ENCODE measurements around the gene PRDM12. TPM values are rescaled to one million over a fixed set of nuclear protein-coding genes. Genes with fewer than 3 reads are reported as not detected.

The PRDM12 gene
- total and polyA plus RNA-seq, 2 of the 8 experiments (the other 6 are each of a cell fraction or from before 2014, with no cell fraction given): 0.14 to 0.22 TPM

- no peak for FAIRE-seq
- no peak overlapping the region for H3K14ac ChIP-seq (ENCODE audit: insufficient read length)
- no peak overlapping the region for H3K4ac ChIP-seq (replicated peaks; ENCODE audit: insufficient read length, low read depth, low read length)
- no peaks in the 10 kb centered on the region for H3K79me2 ChIP-seq (ENCODE audit: control insufficient read depth in 1 of 2, insufficient read depth in 2 of 2, low read length in 2 of 2)
- peak overlapping the region; percentile 39; the same call in 1 of the 2 replicates for H4K8ac ChIP-seq (ENCODE audit: extremely low read depth, insufficient read depth, low read length)
- H3K9me3 ChIP-seq (ENCODE audit: insufficient read depth in 2 of 2, low read depth in 1 of 2, low read length in 1 of 2): peaks cover 6 to 8% of the 10 kb centered on the region in 2 experiments; a peak in 3 of 4 replicates
- no peak overlapping the region for H3K56ac ChIP-seq (replicated peaks; ENCODE audit: insufficient read length, low read depth, low read length)
- H3K23me2 ChIP-seq (ENCODE audit: low read depth, low read length): peaks cover 12% of the 10 kb centered on the region; the same call in 1 of the 2 replicates
- H3K23ac ChIP-seq (ENCODE audit: insufficient read length): no peak overlapping the region
- no peak overlapping the region for H2BK120ac ChIP-seq (replicated peaks; ENCODE audit: low read depth, low read length)
- peaks cover 90 to 100% (median 97%) of the 10 kb centered on the region in 4 experiments for H3K27me3 ChIP-seq (replicated peaks in 1 of 4; ENCODE audit: control insufficient read depth in 3 of 4, extremely low read depth in 1 of 4, insufficient read depth in 3 of 4, low read length in 3 of 4)
- peak overlapping the region; percentile 62 to 74 for H3K4me2 ChIP-seq (ENCODE audit: insufficient read depth in 1 of 2, low read depth in 2 of 2, low read length in 2 of 2)
- peak overlapping the region; percentile 81 for H2BK15ac ChIP-seq (ENCODE audit: low read length)
- peak overlapping the region; percentile 42; the same call in 1 of the 2 replicates for H3K18ac ChIP-seq (ENCODE audit: extremely low read depth, low read length)
- H2BK12ac ChIP-seq (ENCODE audit: low read depth, low read length): peak overlapping the region; percentile 94; the same call in 1 of the 2 replicates
- H3K4me3 ChIP-seq (ENCODE audit: extremely low read depth in 1 of 4, insufficient read depth in 2 of 4, low read depth in 3 of 4, low read length in 4 of 4): peak overlapping the region in 2 of 4 experiments; percentile 23 to 62; a peak in 5 of 8 replicates
- no peak overlapping the region for H4K91ac ChIP-seq (replicated peaks; ENCODE audit: insufficient read length, low read length)
- no peak overlapping the region for H3K9ac ChIP-seq (replicated peaks in 1 of 4; ENCODE audit: extremely low read depth in 1 of 4, low read depth in 3 of 4, low read length in 3 of 4)
- DNase-seq (ENCODE audit: low read depth in 1 of 2, low spot score in 2 of 2): no peak
- no peak overlapping the region for H2BK5ac ChIP-seq (ENCODE audit: low read depth, low read length)
- CTCF ChIA-PET (ENCODE audit: partially characterized antibody): interaction anchor here (0.6 to 2.7 kb wide), 12 partner anchors 11 to 436 kb away, joined by 3 to 13 read pairs (median 4); no protein-coding TSS in a partner anchor
- peaks cover 0 to 6% (median 0%) of the 10 kb centered on the region in 4 experiments; a peak in 1 of 8 replicates for H3K36me3 ChIP-seq (ENCODE audit: control insufficient read depth in 2 of 4, insufficient read depth in 4 of 4, low read length in 3 of 4)
- H2AFZ ChIP-seq (ENCODE audit: low read length): no peak overlapping the region
- peaks cover 4 to 45% (median 28%) of the 10 kb centered on the region in 4 experiments for H3K4me1 ChIP-seq (replicated peaks in 1 of 4; ENCODE audit: control insufficient read depth in 3 of 4, insufficient read depth in 4 of 4, low read length in 3 of 4)
- peak overlapping the region; percentile 82 for H2BK20ac ChIP-seq (ENCODE audit: low read length)
- H3K27ac ChIP-seq (ENCODE audit: low read depth, low read length): no peak overlapping the region
- no peak overlapping the region for H2AK5ac ChIP-seq (ENCODE audit: low read depth, low read length)
- no peaks in the 10 kb centered on the region for H3K79me1 ChIP-seq (ENCODE audit: low read depth, low read length)
- POLR2A ChIA-PET (ENCODE audit: partially characterized antibody): interaction anchor here (0.6 to 1.8 kb wide), 6 partner anchors 9 to 333 kb away, joined by 3 to 4 read pairs (median 3); partner anchors contain the start of gene EXOSC2
- no peak overlapping the region for H4K5ac ChIP-seq (ENCODE audit: insufficient read length, low read depth, low read length)
- 7% methylated on average over 45 of the region's 49 CpGs; no CpG with 5 or more reads in 1 of the 2 experiments for WGBS, 2 experiments (ENCODE audit: extremely low coverage in 1 of 2, insufficient coverage in 1 of 2, insufficient read length in 1 of 2, insufficient replicate concordance in 2 of 2, low coverage in 1 of 2, low lambda C conversion rate in 2 of 2, missing lambda C conversion rate in 1 of 2)
- H4K20me1 ChIP-seq (replicated peaks in 1 of 2; ENCODE audit: control insufficient read depth in 1 of 2, insufficient read depth in 2 of 2, low read length in 2 of 2): peaks cover 7 to 21% of the 10 kb centered on the region in 2 experiments
- peak; percentile 37 for TF ChIP-seq KDM4A (IDR thresholded peaks at IDR 0.05; ENCODE audit: low read depth, low read length, severe bottlenecking)
- TF ChIP-seq RAD21 (IDR thresholded peaks at IDR 0.05 in 1 of 2, conservative IDR thresholded peaks at IDR 0.05 in 1 of 2; ENCODE audit: low read depth in 2 of 2, low read length in 2 of 2): peak; percentile 21 to 46; a peak in 2 of 4 replicates
- TF ChIP-seq RFX5 (IDR thresholded peaks at IDR 0.05; ENCODE audit: borderline replicate concordance, low read depth, low read length): no peak
- TF ChIP-seq EZH2 (IDR thresholded peaks at IDR 0.05; ENCODE audit: low read depth, low read length, severe bottlenecking): peak; percentile 84
- no peak; the same call in 1 of the 2 replicates for TF ChIP-seq EGR1 (IDR thresholded peaks at IDR 0.05; ENCODE audit: borderline replicate concordance, low read depth, low read length)
- TF ChIP-seq MAX (IDR thresholded peaks at IDR 0.05): peak; percentile 37; the same call in 1 of the 2 replicates
- peak; percentile 57 for TF ChIP-seq SUZ12 (IDR thresholded peaks at IDR 0.05; ENCODE audit: low read length)
- peak; percentile 51 for TF ChIP-seq CTBP2 (IDR thresholded peaks at IDR 0.05; ENCODE audit: borderline replicate concordance, insufficient read depth, insufficient read length, low read length)
Measured at GRCh38 chr9:130662099-130662969, 2.1 kb upstream of the PRDM12 start.
